CD4-positive, alpha-beta T cell (primary cell): ENCODE results near the gene ANO2. TPM values are rescaled to one million over a fixed set of nuclear protein-coding genes. Genes with fewer than 3 reads are reported as not detected.

Experiments
- ATAC-seq: fragments of 200-7000 bp; cut with Tn5 transposase; one replicate; pipeline ENCODE4 v1.10.0; 2022; ENCODE audit warnings: mild to moderate bottlenecking; ENCODE audit not compliant: poor library complexity
- CTCF ChIA-PET: fragments of 350-600 bp; sonication (Branson Sonifier 250); formaldehyde crosslinking; loops from one replicate; lab custom pipeline; 2021; ENCODE audit warnings: antibody characterized with exemption, inconsistent platforms; lab: Charles Lee
- POLR2A ChIA-PET: fragments of 350-600 bp; sonication (Branson Sonifier 250); formaldehyde crosslinking; loops from one replicate; lab custom pipeline; 2021; ENCODE audit warnings: antibody characterized with exemption, inconsistent platforms; lab: Charles Lee
- DNase-seq, 14 experiments: peaks; one replicate each; pipeline ENCODE4 v3.0.0-alpha.2; 2013 to 2020; ENCODE audit warnings: mixed read lengths in 2 of 14
- H3K27ac ChIP-seq, 2 donors: one replicate each; pipeline versions ENCODE4 v1.5.1 to v1.7.0; 2013; ENCODE audit warnings: low read length in 2 of 2, low read depth in 1 of 2, mild to moderate bottlenecking in 1 of 2
- H3K27me3 ChIP-seq, 2 experiments: 1 replicate in 1 of 2; 2 replicates in 1 of 2; pipeline versions ENCODE4 v1.6.1 to v1.7.0; 2013; ENCODE audit warnings: low read length in 2 of 2, control low read depth in 1 of 2, mild to moderate bottlenecking in 1 of 2, moderate library complexity in 1 of 2; ENCODE audit not compliant: insufficient read depth in 2 of 2, control insufficient read depth in 1 of 2
- H3K36me3 ChIP-seq: one replicate; pipeline ENCODE4 v1.6.1; 2013; ENCODE audit warnings: low read length, control low read depth; ENCODE audit not compliant: insufficient read depth
- H3K4me1 ChIP-seq: one replicate; pipeline ENCODE4 v1.6.1; 2013; ENCODE audit warnings: low read length, control low read depth; ENCODE audit not compliant: insufficient read depth
- H3K4me3 ChIP-seq: one replicate; pipeline ENCODE4 v1.5.1; 2013; ENCODE audit warnings: mild to moderate bottlenecking, low read length, moderate library complexity
- H3K9me3 ChIP-seq, 2 experiments: 1 replicate in 1 of 2; 2 replicates in 1 of 2; pipeline versions ENCODE4 v1.6.1 to v1.7.0; 2013; ENCODE audit warnings: low read length in 2 of 2, mild to moderate bottlenecking in 2 of 2, control low read depth in 1 of 2, moderate library complexity in 1 of 2; ENCODE audit not compliant: control insufficient read depth in 1 of 2, insufficient read depth in 1 of 2
- H3K27ac Mint-ChIP-seq: one replicate; pipeline ENCODE4 v1.8.0; 2020; ENCODE audit warnings: mixed read lengths
- H3K27me3 Mint-ChIP-seq: one replicate; pipeline ENCODE4 v1.8.0; 2021; ENCODE audit warnings: mixed read lengths
- H3K36me3 Mint-ChIP-seq: one replicate; pipeline ENCODE4 v1.8.0; 2021; ENCODE audit warnings: low read depth, mixed read lengths
- H3K4me1 Mint-ChIP-seq: one replicate; pipeline ENCODE4 v1.8.0; 2021; ENCODE audit warnings: low read depth, mixed read lengths
- H3K4me3 Mint-ChIP-seq: one replicate; pipeline ENCODE4 v1.8.0; 2020; ENCODE audit warnings: mild to moderate bottlenecking, mixed read lengths
- H3K9me3 Mint-ChIP-seq: one replicate; pipeline ENCODE4 v1.8.0; 2020; ENCODE audit warnings: mixed read lengths
- CTCF ChIP-seq: fragments of 200-600 bp; IDR thresholded peaks from one replicate; pipeline ENCODE4 v1.8.0; 2022; ENCODE audit warnings: antibody characterized with exemption, mild to moderate bottlenecking
- intact Hi-C, 2 experiments: fragments of 100-400 bp; cut with DNase I in 1 of 2; cut with micrococcal nuclease in 1 of 2; formaldehyde crosslinking; loops; one replicate each; pipeline versions ENCODE4 v1.15.1 to v1.9.0; 2023 to 2025; cut with DNase I, micrococcal nuclease
- total RNA-seq, 174 experiments: library from RNA in 2 of 174; stranded (reverse) in 2 of 174; gene quantifications; one replicate each; pipeline ENCODE4 v1.2.3 and lab custom pipeline; 2021 to 2026

ANO2 gene
- total RNA-seq, 2 experiments from 2014 or later: not detected

- no peak overlapping the region for H3K4me3 Mint-ChIP-seq
- Histone ChIP-seq H3K9me3 (peaks cover 0 to 3% of the 10 kb centered on the region in 2 experiments), H3K27ac (no peak overlapping the region), H3K4me3 (no peak overlapping the region), H3K27me3 (peaks cover 4 to 24% of the 10 kb centered on the region in 2 experiments), H3K4me1 (no peaks in the 10 kb centered on the region), H3K36me3 (no peaks in the 10 kb centered on the region)
- CTCF ChIA-PET: no interaction called here
- ATAC-seq: no peak
- no peak for DNase-seq
- no peaks in the 10 kb centered on the region for H3K9me3 Mint-ChIP-seq
- no peaks in the 10 kb centered on the region for H3K4me1 Mint-ChIP-seq
- TF ChIP-seq CTCF: no peak
- H3K27ac Mint-ChIP-seq: no peak overlapping the region
- peaks cover 73% of the 10 kb centered on the region for H3K27me3 Mint-ChIP-seq
- no peaks in the 10 kb centered on the region for H3K36me3 Mint-ChIP-seq
- POLR2A ChIA-PET: no interaction called here
- intact Hi-C loops: no loop called here
Observed at GRCh38 chr12:5900533-5901205, 44.4 kb downstream of the ANO2 start.

- no peaks in the 10 kb centered on the region for H3K4me1 ChIP-seq
- Mint-ChIP-seq H3K4me1 (no peaks in the 10 kb centered on the region), H3K27me3 (peaks cover 73% of the 10 kb centered on the region), H3K36me3 (no peaks in the 10 kb centered on the region), H3K4me3 (no peak overlapping the region), H3K27ac (no peak overlapping the region), H3K9me3 (no peaks in the 10 kb centered on the region)
- POLR2A ChIA-PET: no interaction called here
- peaks cover 0 to 3% of the 10 kb centered on the region in 2 experiments for H3K9me3 ChIP-seq
- CTCF ChIA-PET: no interaction called here
- H3K36me3 ChIP-seq: no peaks in the 10 kb centered on the region
- no peak overlapping the region for H3K27ac ChIP-seq
- intact Hi-C loops: no loop called here
- H3K4me3 ChIP-seq: no peak overlapping the region
- DNase-seq (no peak), ATAC-seq (no peak)
- no peak for TF ChIP-seq CTCF
- H3K27me3 ChIP-seq: peaks cover 4 to 24% of the 10 kb centered on the region in 2 experiments
Observed at GRCh38 chr12:5900076-5900475, 45.0 kb downstream of the ANO2 start.

- ATAC-seq: no peak
- H3K27ac ChIP-seq: no peak overlapping the region
- Mint-ChIP-seq H3K4me3 (no peak overlapping the region), H3K4me1 (no peaks in the 10 kb centered on the region), H3K27me3 (peaks cover 73% of the 10 kb centered on the region), H3K27ac (no peak overlapping the region), H3K9me3 (no peaks in the 10 kb centered on the region), H3K36me3 (no peaks in the 10 kb centered on the region)
- H3K9me3 ChIP-seq: peaks cover 0 to 3% of the 10 kb centered on the region in 2 experiments
- H3K36me3 ChIP-seq: no peaks in the 10 kb centered on the region
- ChIA-PET CTCF (no interaction called here), POLR2A (no interaction called here)
- TF ChIP-seq CTCF: no peak
- no peak overlapping the region for H3K4me3 ChIP-seq
- no peak for DNase-seq
- H3K4me1 ChIP-seq: no peaks in the 10 kb centered on the region
- peaks cover 4 to 24% of the 10 kb centered on the region in 2 experiments for H3K27me3 ChIP-seq
- intact Hi-C loops: no loop called here
Observed at GRCh38 chr12:5899675-5900074, 45.4 kb downstream of the ANO2 start.
